ENCODE results near the gene SPDYE2.
"Not testable (repeated sequence)": the region's sequence is repeated elsewhere in the genome, so short reads cannot be mapped to it uniquely, and the experiment has no call there.

The SPDYE2 gene, protein sequence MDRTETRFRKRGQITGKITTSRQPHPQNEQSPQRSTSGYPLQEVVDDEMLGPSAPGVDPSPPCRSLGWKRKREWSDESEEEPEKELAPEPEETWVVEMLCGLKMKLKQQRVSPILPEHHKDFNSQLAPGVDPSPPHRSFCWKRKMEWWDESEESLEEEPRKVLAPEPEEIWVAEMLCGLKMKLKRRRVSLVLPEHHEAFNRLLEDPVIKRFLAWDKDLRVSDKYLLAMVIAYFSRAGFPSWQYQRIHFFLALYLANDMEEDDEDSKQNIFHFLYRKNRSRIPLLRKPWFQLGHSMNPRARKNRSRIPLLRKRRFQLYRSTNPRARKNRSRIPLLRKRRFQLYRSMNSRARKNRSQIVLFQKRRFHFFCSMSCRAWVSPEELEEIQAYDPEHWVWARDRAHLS

DNA sequence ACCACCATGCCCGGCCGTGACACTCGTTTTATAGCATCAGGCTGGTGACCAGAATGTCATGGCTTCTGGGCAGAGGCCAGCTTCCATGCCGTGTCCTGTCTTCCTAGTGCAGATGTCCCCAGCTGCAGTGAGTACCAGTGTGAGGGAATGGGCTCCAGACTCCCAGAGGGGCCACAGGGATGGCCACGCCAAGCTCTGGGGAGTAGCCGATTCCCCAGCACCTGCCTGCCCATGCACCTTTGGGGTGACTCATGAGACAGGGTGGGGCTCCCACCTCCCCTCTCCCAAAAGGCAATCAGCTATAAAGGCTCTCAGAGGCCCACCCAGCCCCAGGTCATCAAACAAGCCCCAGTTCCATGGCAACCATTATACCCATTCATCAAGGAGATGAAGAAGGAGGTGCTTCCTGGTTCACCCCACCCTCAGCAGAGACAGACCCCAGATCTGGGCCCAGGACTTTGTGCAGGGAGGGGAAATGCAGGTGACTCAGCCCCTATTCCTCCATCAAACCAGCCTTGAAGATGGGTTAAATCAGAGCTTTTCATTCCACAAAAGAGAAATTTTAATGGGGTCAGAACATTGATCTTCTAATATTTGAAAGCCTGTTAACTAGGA lies at the start of gene SPDYE2:
Gene SPDYE2, plus strand, starts transcription at position 419 of the 615 bp plus-strand sequence. CDS start 2,030 bp downstream, outside the sequence.
- DNase-seq = not testable (repeated sequence)

DNA sequence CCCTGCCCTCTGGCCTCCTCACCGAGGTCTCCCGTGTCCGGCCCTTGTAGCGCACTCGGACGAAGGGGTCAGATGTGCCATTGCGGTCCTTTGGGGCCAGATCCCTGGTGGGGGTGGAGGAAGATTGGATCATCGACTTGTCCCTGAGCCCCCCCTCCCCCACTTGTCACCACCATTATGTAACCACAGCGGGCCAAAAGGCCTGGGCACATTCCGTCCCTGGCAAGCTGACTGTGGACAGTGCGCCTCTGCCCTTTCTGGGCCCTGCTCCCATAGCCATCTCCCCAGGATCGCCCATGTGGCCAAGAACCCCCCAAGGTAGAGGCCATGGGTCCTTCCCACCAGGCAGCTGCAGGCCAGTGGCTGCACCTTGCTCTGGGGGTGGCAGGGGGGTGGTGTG lies 47.9 kb upstream of the SPDYE2 start:
- DNase-seq = not testable (repeated sequence)

DNA sequence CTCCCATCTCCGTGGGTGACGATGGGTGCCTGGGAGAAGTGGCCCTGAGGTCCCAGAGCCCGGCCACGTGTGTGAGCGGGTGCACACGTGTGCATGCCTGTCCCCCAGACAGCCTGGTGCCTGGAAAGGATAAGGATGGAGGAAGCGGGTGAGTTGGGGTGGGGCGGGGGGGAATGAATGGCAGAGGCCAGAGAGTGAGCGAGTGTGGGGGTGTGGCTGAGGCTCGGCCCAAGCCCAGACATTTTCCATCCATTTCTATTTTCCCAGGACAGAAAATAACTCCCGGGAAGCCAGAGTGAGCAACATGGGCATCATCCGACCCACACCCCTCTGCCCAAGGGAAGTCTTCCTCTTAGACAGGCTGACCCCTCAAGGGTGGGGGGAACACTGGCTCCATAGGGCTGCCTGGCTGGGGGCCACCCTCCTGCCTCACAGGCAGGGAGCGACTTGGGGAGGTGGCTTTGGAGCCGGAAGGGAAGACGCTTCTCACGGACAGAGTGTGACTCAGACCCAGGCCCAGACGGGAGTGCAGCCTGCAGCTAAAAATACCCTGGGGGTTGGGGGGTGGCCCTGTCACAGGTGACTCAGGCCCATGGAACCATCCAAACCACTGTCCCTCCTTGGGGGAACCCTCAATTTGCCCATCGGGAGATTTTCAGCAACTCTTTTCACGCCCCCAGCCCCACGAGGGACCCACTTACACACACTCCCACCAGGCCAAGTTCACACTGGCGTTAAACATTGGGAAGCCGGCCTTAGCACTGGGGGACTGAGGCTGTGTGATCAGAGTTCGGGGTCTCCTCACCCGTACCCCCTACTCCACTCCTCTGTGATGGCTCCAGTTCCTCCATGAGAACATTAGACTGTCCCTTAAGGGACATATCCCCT lies 45.5 kb upstream of the SPDYE2 start:
- not testable (repeated sequence) for DNase-seq

DNA sequence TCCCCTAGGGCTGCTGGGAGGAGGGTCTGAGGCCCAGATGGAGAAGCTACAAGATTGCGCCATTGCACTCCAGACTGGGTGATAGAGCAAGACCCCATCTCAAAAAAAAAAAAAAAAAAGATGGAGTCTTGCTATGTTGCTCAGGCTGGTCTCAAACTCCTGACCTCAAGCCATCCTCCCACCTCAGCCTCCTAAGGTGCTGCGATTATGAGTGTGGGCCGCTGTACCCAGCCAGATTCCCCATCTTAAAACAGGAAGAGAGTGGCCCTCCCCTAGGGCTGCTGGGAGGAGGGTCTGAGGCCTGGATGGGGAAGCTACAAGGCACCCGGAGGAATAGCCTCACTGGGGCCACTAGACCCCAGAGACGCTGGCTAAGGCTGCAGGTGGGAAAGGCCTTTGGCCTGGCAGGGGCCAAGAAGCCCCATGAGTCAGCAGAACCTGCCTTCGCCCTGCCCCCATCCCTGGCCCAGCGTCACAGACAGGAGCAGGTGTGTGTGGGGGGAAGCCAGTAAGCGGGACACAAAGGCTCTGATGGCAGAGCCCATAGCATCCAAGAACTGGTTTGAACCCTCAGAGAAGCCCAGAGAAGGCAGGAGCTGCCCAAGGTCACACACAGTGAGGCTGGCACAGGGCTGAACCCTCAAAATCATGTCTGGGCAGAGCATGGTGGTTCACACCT lies 43.5 kb upstream of the SPDYE2 start:
- not testable (repeated sequence) for DNase-seq

DNA sequence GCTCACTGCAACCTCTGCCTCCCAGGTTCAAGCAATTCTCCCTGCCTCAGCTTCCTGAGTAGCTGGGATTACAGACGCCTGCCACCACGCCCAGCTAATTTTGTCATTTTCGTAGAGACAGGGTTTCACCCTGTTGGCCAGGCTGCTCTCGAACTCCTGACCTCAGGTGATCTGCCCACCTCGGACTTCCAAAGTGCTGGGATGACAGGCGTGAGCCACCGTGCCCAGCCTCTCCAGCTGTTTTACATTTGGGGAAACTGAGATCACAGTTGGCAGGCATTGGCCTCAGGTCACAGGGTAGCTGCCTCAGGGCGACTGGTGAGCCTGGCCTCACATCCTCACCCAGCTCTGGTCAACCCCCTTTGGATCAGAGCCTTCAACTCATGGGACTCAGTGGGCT lies 40.5 kb upstream of the SPDYE2 start:
- not testable (repeated sequence) for DNase-seq

DNA sequence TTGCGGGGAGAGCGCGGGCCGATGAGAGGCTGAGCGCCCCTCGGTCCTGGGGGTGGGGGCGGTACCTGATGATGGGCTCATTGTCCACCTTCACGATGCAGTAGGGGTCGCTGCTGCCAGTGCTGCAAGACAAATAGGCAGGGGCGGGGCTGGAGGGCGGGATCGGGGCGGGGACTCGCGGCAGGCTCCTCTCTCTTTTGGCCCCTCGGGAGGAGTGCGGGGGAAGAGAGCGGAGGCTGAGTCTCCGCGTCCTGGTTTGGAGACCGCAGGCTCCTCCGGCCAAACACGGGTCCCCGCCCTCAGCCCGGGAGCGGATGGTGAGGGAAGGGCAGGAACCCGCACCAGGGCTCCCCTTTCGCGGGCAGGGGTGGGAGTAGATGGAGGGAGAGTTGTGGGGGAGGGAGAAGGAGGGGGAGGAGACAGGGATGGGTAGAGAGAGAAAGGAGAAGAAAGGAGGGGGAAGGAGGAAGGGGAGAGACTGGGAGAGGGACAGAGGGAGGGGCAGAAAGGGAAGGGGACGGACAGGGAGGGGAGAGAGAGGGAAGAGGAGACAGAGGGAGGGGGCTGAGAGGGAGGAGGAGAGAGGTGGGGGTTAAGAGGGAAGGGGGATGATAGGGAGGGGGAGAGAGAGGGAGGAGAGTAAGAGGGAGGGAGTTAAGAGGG lies 39.0 kb upstream of the SPDYE2 start:
- not testable (repeated sequence) for DNase-seq

DNA sequence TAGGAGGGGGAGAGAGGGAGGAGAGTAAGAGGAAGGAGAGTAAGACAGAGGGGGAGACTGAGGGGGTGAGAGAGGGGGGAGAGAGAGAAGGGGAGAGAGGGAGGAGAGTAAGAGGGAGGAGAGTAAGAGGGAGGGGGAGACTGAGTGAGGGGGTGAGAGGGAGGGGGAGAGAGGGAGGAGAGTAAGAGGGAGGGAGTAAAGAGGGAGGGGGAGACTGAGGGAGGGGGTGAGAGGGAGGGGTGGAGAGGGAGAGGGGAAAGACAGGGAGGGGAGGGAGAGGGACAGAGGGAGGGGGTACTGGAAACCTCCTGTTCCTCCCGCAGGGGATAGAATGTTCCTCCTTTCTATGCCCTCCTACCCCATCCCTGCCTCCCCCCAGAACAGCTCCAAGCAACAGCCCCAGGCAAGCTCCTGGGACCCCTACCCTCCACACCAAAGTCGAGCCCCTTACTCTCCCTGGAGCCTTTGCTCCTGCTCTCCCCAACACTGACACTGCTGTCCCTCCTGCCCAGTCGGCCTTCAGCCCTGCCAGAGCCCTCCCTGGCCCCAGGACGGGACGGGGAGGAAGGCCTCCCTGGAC lies 38.3 kb upstream of the SPDYE2 start:
- DNase-seq = not testable (repeated sequence)

DNA sequence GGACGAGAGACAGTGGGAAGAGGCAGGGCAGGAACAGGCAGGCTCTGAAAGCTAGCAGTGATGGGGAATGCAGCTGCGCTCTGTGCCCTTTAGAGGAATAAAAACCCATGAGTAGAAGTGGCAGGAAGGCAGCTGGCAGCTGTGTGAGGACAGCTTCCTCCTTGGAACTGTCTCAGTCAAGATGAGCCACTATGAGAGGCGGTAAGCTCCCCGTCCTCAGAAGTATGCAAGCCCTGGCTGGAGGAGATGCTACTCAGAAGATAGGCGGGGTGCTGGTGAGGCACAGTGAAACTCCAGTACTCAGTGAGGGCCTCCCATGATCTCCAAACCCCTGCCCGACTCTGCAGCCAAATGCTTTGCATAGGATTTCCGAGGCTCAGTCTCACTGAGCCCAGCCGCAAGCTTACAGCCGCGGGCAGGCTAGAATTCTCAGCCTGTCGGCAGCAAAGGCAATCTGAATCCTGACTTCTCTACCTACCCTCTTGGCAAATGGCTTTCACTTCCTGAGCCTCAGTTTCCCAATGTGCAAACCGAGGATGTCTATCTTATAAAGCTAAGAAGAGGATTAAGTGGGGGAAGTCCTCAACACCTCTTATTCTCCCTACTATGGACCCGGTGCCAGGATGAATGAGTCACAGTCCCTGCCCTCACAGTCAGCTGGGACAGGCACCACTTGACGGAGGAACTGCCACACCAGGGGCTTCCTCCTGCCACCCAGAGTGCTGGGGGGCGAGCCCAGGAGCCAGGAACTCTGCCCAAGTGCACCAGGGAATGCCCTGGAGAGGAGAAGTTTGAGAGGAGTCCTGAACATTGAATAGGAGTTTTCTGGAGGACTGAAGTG lies 35.9 kb upstream of the SPDYE2 start:
- DNase-seq = not testable (repeated sequence)

DNA sequence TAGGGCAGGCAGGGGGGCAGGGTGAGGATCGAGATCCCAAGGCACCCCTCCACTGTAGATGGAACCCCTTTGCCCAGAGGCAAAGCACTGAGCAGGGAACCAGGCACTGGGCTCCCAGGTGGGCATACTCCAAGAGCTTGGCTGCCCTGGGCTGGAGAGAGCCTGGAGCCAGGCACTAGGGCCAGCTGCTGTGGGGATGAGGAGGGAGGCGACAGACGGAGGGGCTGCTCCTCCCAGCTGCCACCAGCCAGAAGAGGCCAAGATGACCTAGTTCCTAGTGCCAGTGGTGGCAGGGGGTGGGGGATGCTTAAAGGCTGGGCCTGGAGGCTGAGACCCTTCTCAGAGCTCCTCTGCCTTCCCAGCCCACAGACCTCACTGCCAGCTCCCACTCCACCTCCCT lies 35.1 kb upstream of the SPDYE2 start:
- not testable (repeated sequence) for DNase-seq

DNA sequence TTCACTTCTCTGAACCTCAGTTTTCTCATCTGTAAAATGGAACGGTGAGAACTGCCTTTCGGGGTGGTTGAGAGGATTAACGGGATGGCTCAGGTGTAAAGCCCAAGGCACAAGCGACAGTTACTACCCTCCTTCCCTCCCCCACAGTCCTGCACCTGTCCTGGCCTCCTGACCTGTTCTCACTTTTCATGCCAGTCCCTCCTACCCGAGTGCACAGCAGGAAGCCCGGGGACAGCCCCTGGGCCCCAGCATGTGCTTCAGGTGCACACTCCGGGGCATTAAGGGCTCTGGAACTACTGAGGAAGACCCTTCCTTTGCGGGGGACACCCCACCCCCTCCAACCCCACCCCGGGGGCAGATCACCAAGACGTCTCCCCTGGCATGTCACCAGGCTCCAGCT lies 34.1 kb upstream of the SPDYE2 start:
- not testable (repeated sequence) for DNase-seq

DNA sequence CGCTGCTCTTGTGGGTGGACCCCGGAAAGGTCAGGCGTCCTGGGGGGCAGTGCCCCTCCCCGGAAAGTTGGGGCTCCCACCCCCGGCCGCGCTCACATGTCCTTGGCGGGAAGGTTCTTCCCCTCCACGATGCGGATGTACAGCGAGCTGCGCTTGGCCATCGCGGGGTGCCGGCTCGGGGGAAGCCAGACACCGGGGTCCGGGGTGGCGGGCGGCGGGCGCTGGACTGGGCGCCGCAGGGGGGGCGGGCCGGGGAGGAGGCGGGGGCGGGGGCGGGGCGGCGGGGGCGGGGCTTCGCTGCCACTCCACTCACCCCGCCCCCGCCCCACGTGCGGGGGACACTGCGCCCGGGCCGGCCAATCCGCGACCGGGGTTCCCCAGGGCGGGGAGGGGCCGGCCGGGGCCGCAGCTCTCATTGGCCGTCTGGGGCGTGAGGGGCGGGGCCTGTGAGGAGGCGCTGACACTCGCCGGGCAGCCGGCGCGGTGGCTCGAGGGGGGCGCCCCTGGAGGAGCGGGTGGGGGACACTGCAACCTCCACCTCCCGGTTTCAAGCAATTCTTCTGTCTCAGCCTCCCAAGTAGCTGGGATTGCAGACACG lies 33.4 kb upstream of the SPDYE2 start, which contains the start of gene RASA4B:
Gene RASA4B, minus strand, starts transcription at position 228 of the 598 bp plus-strand sequence. Its CDS starts 67 bp downstream, at position 161.
- not testable (repeated sequence) for DNase-seq

DNA sequence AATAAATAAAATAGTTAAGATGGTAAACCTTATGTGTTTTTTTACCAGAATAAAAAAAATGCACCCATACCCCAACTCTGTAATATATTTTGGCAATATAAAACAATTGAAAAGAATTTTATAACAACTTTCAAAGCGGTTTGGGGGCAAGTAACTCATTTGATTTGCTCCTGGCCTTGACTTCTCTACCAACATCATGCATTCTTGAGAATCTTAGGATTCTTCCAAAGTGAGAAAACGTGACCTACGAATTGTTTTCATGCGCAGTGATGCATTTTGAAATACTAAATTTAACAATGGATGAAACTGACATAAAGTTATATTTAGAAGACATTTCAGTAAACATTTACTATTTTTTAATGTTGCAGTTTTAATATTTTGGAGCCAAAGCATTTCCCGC lies 30.2 kb upstream of the SPDYE2 start:
- DNase-seq = not testable (repeated sequence)

DNA sequence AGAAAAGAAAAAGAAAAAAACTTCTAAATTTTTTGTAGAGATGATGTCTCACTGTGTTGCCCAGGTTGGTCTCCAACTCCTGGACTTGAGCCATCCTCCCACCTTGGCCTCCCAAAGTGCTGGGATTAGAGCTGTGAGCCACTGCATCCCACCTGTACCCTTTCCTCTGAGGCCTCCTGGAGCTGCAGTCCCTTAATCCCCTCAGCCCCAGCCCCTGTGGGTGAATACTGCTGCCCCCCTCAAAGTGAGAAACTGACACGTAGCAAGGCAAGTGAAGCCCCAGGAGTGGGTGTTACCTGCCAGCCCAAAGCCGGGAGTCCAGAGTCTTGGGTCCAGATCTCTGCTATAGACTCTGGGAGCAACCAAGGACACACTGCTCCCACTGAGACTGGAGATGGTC lies 26.2 kb upstream of the SPDYE2 start:
- DNase-seq = not testable (repeated sequence)

DNA sequence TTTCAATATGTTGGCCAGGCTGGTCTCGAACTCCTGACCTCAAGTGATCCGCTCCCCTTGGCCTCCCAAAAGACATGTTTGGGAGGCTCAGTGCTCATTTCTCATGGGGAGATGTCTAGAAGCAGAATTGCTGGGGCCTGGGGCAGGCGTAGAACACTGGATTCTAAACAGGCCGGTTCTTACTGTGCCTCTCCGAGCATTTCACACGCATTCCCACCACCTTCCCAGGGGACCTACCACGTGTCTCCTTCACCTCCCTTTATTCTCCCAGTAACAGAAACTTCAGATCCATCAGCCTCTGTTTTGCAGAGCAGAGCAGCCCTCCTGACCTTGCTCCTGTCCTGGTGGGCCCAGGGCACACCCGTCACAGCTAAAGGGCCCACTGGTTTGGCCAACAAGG lies 23.8 kb upstream of the SPDYE2 start:
- DNase-seq = not testable (repeated sequence)

DNA sequence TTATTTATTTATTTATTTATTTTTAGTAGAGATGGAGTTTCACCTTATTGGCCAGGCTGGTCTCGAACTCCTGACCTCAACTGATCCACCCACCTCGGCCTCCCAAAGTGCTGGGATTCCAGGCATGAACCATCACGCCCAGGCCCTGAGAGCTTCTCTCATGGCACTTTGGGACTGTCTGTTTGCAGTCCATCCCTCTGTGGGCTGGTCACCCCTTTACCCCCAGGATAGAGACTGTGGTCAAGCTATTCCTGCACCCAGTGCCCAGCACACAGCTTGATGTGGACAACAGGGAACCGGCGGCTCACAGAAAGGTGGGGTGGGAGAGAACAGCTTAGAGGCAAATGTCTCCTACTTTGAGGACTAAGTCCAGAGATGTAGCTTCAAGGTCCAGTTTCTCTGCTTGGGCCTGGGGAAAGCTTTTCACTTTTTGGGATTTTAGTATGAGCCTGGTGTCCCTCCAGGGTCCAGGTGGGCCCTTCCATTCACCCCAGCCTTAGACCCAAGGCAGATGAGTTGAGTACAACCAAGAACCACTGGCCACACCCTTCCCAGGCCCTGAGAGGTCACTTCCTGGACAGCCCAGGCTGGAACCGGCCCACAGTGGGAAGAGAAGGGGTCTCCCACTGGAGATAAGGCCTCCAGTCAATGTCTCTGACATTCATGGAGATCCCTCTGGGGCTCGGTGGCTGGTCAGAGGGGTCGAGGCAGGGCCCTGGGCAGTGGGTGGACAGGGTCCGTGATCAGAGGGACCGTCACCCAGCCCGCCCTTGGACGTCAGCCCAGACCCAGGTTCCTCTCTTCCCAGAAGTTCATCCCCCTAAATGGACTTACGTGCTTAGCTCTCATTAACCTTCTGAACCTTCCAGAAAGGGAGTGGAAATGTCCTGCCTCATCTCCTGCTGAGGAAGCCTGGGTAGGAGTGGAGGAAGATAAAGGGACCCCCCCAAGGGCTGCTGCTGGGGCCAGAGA lies 22.9 kb upstream of the SPDYE2 start:
- DNase-seq = not testable (repeated sequence)

DNA sequence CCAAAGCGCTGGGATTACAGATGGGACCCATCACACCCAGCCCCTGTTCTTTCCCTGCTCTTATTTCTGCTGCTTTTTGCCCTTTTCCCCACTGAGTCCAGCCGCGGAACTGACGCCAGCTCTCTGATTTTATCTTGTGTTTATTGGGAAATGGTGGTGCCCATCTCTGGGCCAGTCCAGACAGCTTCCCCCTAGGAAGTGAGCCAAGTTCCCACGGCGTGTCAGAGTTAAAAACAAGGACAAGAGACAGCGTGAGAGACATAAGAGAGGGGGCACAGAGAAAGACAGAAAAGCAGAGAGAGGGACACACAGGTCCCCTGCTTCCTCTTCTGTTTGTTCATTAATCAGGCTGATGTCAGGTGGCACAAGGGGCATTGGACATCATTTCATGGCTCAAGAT lies 19.4 kb upstream of the SPDYE2 start:
- not testable (repeated sequence) for DNase-seq

DNA sequence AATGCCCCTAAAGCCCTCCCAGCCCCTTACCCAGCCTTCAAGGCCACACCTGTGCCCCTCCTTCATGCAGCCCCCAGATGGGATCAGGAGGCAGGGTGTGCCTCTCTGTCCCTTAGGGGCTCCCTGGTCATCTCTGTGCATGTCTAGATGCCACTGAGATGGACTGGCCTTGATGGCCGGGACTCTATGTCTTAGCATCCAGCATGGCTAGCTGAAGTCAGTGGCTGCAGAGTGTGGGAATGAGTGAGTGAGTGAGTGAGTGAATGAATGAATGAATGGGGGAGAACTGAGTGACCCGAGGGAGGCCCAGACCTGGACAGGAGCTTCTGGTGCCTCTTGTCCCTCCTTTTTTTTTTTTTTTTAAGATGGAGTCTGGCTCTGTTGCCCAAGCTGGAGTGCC lies 18.9 kb upstream of the SPDYE2 start:
- not testable (repeated sequence) for DNase-seq

DNA sequence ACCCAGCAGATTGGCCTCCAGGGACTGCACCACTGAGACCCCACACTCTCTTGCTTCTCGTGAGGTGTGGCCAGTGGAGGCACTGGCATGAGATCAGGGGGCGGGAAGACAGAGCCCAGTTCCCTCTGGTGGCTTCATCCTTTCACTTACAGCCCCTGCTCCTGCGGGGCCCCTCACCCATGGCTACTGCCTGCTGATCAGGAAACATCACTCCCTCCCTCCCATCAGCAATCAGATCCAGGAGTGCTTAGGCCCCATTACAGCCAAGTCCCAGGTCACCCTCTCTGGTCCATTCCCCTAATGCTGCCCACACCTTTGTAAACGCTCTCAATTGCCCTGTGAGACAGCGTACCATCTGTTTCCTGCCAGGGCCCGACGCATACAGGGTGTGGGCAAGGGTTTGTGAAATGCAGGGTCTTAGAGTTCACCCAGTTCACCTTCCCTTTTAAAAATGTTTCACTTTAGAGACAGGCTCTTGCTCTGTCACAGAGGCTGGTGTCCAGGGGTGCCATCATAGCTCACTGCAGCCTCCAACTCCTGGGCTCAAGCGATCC lies 15.9 kb upstream of the SPDYE2 start:
- DNase-seq = not testable (repeated sequence)

All from MV-4-11 (cell line).